GM12873 (cell line): ENCODE data around the gene KEAP1.

Experiments
- TF ChIP-seq, protein P1 (sequence below): IDR thresholded peaks from 2 replicates; pipeline ENCODE4 v1.5.1; 2012; ENCODE audit warnings: low read depth, mild to moderate bottlenecking, moderate library complexity, low read length, control low read depth; ENCODE audit not compliant: insufficient read depth; ENCODE audit errors: missing control alignments

KEAP1 gene

DNA sequence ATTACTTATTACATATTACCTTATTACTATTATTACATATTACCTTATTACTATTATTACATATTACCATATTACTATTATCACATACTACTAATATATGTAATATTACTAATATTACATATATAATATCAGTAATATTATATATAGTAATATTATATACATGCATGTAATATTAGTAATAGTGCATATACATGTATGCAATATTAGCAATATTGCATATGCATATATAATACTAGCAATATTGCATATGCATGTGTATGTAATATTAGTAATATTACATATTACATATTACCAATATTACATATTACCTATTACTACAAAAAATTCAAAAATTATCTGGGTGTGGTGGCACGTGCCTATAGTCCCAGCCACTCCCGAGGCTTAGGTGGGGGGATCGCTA, 60.5 kb downstream of the KEAP1 start:
- TF ChIP-seq, protein P1, sequence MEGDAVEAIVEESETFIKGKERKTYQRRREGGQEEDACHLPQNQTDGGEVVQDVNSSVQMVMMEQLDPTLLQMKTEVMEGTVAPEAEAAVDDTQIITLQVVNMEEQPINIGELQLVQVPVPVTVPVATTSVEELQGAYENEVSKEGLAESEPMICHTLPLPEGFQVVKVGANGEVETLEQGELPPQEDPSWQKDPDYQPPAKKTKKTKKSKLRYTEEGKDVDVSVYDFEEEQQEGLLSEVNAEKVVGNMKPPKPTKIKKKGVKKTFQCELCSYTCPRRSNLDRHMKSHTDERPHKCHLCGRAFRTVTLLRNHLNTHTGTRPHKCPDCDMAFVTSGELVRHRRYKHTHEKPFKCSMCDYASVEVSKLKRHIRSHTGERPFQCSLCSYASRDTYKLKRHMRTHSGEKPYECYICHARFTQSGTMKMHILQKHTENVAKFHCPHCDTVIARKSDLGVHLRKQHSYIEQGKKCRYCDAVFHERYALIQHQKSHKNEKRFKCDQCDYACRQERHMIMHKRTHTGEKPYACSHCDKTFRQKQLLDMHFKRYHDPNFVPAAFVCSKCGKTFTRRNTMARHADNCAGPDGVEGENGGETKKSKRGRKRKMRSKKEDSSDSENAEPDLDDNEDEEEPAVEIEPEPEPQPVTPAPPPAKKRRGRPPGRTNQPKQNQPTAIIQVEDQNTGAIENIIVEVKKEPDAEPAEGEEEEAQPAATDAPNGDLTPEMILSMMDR = no peak

DNA sequence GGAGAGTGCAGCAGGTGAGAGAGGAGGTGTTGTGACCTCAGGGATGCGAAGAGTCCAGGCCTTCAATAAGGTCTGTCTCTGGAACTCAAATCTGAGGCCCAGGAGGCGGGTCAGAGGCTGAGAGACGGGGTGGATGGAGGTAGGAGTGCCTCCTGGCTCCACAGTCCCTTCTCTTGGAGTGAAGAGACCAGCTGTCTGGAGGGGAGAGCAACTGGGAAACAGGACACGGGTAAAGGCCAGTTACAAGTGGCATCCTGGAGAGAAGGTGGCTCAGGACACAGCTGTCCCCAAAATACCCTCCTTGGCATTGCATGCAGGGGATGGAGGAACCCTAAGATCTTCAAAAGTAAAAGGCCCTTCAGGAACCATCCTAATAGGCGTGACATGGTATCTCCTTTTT, 63.6 kb downstream of the KEAP1 start:
- TF ChIP-seq, protein P1 = no peak
